NOMO-1 treated with dmso at 0.1 percent for 144 hours (cell line): ENCODE measurements around the gene PTPA.
"Not testable (repeated sequence)": the region's sequence is repeated elsewhere in the genome, so short reads cannot be mapped to it uniquely, and the experiment has no call there.

Experiments
- DNase-seq: peaks from one replicate; lab custom pipeline; 2025; ENCODE audit not compliant: unreplicated experiment; lab: John Stamatoyannopoulos, UW

The PTPA gene

GRCh38 chr9:129197045-129197444 lies 85.8 kb downstream of the PTPA start:
- not testable (repeated sequence) for DNase-seq

DNA sequence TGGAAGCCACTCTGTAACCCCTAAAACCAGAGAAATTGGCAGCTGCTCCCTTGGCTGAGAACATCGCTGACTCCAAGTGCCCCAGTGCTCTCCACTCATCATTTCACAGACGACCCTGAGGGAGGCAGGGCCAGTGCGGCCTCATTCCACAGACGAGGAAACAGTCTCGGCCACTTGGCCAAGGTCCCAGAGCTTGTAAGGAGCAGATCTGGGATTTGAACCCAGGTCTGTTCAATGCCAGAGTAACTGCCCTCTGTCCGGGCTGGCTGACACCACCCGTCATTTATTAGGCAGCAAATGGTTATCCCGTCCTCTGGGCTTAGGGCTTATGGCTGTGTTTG lies 86.7 kb downstream of the PTPA start:
- no peak for DNase-seq
